Activated CD8-positive, alpha-beta memory T cell treated with anti-CD3 and anti-CD28 coated beads, Interleukin-2, amount 50 U/mL, for 4 hours (primary cell): ENCODE measurements around the gene CTRL.
"Not testable (repeated sequence)": the region's sequence is repeated elsewhere in the genome, so short reads cannot be mapped to it uniquely, and the experiment has no call there.

Experiments used
- DNase-seq: peaks from one replicate; pipeline ENCODE4 v3.0.0-alpha.2; 2020

Gene CTRL

DNA sequence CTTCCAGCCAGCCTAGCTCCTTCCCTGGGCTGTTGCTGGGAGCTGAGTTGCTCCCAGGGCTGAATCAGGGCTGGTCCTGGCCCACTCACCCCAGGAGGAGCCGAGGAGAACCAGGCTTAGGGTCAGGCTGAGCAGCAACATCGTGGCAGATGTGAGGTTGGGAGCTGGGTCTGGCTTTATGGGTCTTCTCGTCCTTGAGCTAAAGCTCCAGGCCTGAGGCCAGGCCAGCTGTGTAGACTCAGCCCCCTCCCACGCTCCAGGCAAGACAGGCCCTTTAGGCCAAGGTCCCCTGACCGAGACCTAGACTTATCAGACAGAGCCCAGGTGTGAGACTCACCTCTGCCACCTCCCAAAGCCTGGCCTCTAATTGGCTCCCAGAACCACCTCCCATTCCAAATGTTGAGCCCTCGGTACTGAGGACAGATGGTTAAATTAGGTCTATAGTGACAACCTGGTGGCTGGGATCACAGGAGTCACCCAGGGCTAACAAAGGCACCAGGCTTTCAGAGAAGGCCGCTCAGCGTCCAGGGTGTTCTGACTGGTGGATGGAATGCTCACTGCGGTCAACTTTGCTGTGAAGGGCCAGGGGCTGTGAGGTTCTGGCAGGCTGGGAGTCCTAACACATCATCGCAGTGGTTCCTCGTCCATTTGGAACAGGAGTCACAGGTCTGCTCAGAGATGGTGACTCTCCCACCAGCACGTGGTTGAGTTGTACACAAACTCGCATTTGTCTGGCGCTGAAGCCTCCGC lies at the start of gene CTRL:
Gene CTRL (minus strand): TSS at position 151 of the 750 bp plus-strand sequence. CDS start 10 bp downstream, at position 141.
- no peak for DNase-seq

DNA sequence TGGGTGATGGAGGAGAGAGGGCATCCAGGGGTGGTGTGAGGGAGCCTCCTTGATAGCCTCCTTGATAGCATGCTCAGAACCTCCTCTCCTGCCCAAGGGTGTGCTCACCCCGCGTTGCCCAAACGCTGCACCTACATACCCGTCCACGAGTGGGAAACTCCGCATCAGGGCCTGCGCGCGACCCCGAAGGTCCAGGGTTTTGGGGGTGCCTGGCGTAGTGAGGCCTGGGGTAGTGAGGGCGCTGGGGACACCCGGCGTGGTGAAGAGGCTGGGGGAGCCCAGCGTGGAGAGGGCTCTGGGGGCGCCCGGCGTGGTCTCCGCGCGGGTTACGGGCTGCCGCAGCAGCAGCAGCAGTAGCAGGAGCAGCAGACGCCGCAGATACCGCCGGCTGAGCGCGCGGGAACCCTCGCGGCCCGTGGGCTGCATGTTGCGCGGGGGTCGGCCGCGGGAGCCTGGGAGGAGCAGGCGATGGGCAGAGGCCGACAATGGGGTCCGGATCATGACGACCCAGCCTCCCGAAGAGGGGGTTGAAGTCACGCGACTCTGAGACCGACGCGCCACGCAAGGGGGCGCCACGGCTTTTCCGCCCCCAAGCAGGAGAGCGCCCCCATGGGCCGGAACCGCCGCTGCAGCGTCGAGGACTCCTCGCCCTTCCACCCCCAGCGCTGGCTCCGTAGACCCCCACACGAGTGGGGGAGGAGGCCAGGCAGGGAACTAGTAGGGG lies 48.5 kb upstream of the CTRL start, which contains the start of gene DPEP3:
Gene DPEP3 (minus strand): TSS at position 545 of the 724 bp plus-strand sequence. CDS start 119 bp downstream, at position 426.
- DNase-seq, result no peak

DNA sequence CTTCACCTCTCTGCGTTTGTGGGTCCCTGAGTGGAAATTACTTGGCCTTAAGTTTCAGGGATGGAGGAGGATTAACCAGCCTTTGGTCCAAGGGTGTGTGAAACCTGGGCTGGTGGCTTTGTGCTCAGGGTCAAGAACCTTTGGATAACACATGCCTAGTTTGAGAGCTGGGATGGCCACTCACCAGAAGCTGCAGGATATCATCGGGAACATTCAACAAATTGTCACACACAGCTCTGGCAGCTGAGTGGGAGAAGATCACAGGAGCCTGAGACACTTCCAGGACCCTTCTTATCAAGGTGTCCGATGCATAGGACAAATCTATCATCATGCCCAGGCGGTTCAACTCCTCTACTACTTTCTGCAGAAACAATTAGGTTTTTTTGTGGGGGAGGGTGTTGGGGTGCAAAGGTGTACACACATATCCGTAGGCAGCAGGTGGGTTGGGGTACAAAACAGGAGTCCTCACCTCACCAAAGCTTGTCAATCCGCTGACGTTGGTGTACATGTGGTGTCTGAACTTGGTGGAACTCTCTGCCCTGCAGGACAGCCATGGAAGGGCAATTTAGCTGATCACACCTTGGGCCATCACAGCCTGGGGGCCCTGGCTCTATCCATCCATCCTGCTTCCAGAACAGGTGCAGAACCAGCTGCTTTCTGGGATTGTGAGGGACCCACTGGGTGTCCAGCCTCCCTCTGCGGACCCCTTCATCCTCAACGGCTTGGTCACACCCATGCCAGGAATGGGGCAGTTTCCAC lies 46.0 kb upstream of the CTRL start:
- no peak for DNase-seq

DNA sequence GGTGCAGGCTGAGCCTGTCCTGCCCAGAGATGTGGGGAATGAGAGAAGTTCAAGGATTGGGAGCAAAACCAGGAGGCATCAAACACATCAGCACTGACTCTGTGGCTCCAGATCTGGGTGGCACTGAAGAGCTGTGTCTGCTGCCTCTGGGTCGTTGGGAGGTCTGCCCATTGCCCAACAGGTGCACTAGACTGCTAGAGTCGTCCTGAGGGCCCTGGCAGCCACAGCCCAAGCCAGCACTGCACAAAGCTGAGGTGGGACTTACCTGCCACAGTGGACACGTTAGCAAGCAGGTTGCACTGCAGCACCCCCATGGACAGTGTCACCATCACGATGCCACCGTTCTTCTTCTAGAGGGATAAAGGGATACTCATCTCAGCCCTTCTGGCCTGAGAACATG lies 45.3 kb upstream of the CTRL start:
- no peak for DNase-seq

DNA sequence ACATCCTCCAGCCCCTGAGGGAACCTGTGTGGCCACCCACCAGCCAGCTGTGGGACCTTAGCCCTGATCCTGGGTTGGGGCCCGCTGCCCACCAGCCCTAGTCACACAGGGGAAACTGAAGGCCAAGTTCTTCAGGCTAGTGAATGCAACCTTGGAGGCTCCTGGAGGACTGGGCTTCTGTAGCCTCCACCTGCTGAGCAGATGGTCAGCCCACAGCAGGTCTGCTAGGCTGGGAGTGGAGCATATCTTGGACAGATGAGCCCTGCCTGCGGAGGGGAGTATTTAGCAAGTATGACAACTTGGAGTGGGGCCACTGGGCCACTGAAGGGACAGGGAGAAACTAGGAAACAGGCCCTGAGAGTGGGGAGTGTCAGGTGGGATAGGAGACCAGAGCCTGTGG lies 44.5 kb upstream of the CTRL start:
- DNase-seq, result no peak

DNA sequence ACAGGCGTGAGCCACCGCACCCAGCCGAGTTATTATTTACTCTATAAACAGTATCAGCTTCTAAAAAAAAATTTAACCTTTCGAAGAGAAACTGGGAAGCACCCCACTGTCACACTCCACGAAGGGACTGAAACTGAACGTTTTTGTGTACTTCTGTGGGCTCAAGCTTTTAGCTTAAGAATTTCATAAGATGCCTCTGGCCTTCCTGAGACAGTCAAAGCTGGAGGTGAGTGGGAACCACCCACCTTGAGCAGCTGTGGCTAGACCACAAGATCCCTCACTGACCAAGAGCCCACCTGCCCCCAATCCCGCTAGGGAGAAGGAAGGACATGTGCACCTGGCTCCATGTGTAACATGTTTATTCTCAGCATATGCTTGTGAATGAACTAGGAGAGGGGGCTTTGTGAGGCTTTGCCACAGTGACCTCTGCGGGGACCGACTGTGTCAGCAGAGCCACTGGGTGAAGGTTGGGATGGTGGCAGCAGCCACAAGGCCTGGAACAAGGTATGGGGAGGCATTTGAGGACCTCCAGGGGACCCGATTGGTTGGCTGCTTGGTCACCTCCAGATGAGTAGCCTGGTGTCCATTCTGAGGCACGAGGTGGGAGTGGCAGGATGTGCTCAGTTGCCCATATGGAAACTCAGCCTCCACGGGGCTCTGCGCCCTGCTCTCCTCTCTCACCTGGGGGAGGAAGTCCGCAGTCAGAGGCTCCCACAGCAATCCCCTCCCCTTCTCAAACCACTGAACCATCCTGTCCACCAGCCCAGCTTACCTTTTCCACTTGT lies 43.9 kb upstream of the CTRL start:
- no peak for DNase-seq

DNA sequence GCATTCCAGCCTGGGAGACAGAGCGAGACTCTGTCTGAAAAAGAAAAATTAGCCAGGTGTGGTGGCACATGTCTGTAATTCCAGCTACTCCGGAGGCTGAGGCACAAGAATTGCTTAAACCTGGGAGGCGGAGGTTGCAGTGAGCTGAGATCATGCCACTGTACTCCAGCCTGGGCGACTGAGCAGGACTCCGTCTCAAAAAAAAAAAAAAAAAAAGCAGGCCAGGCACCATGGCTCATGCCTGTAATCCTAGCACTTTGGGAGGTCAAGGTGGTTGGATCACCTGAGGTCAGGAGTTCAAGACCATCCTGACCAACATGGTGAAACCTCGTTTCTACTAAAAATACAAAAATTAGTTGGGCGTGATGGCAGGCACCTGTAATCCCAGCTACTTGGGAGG lies 40.6 kb upstream of the CTRL start:
- not testable (repeated sequence) for DNase-seq

DNA sequence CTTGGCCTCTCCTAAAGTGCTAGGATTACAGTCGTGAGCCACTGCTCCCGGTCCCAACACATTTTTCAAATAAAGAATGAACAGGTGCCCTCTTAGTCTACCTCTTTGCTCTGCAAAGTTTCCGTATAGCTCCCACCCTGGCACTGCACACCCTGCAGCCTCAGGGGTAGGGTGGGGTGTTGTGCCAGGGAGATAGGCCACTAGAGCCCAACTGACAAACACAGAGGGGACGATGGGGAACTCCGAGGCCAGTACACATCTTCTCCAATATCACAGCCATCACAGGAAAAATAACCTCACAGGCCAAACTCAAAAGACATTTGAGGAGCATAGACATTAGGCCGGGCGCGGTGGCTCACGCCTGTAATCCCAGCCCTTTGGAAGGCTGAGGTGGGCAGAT lies 39.4 kb upstream of the CTRL start:
- DNase-seq, result no peak

DNA sequence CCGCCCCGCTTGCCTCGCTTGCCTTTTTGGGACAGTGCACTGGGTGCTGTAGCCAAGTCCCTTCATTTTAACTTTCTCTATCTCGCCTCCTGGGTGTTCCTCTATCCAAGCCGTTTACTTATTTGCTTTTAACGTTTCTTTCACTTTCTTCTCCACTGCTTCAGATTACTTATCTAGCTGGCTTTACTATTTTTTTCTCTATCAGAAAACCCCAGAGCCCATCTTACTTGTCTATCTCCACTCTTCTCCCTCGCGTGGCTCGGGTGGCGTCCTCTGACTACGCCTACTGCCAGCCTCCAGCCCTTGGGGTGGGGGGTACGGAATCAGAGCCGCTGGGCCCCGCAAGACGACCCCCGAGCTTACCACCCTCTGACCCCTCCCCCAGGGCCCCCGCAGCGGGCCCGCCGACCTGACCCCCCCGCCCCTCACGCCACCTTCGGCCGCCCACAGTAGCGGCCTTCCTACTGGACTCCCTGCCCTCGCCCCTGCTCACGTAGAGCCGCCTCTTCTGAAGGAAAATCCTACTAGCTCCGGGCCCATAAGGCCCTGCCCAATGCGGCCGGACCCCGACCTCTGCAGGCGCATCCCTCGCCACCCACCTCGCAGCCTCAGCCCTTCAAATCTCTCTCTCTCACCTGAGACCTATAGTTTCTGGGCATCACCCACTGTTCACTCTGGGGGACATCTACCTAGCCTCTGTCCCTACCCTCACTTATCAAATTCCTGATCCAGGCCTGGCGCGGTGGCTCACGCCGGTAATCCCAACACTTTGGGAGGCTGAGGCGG lies 37.8 kb upstream of the CTRL start:
- DNase-seq, result no peak

DNA sequence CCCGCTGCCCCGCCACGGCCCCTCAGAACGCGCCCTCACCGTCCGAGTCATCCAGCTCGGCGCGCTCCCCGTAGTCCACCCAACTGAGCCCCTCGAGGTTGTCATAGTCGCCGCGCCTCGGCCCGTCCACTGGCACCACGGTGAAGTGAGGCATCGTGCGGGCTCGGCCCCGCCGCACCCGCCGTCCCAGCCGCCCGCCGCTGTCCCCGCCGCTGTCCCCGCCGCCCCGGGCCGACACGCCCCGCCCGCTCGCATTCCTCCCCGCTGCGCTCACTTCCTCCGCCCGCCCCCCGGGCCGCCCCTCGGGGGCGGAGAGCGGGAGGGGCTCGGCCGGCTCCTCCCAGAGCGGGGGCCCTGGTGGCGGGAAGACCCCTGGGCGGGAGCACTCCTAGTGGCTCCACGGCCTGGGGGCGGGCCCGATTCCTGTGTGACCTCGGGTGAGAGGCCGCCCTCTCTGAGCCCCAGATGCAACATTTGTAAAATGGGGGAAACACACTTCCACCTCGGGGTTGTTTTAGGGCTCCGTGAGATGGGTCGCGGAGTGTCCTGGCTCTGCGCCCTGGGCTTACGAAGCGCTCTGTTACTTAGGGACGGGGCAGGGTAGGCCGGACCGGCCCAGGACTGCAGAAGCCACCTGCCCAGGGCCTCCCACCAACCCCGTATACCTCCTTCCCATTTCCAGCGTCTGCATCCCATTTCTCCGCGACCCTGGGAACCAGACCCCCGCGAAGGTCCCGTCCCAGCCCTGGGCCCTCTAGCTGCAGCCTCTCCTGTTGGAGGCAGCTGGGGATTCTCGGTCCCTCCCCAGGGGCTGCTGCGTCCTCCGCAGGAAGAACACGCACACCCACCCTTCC lies 37.0 kb upstream of the CTRL start, which contains the start of gene SLC12A4:
Gene SLC12A4 (minus strand): TSS at position 238 of the 854 bp plus-strand sequence. CDS start 84 bp downstream, at position 154.
- DNase-seq, result peak; percentile 84

DNA sequence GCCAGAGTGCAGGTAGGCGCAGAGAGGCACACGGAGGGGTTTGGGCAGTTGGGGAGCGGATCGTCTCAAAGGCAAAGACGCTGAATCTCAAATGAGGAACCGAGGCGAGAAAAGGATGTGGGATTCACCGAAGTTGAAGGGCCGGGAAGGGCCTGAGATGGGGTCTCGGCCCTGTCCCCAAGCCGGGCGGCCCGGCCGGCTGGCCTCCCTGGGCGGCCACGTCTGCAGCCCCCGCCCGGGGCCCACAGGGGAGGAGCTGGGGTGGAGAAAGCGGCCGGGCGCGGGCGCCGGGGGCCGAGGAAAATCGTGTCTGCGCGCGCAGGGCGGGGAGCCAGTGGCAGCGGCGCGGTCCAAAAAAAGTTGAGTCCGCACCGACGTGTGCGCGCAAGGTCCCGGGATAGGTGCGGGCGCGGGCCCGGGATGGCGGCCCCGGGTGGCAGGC lies 36.3 kb upstream of the CTRL start:
- DNase-seq, result no peak

DNA sequence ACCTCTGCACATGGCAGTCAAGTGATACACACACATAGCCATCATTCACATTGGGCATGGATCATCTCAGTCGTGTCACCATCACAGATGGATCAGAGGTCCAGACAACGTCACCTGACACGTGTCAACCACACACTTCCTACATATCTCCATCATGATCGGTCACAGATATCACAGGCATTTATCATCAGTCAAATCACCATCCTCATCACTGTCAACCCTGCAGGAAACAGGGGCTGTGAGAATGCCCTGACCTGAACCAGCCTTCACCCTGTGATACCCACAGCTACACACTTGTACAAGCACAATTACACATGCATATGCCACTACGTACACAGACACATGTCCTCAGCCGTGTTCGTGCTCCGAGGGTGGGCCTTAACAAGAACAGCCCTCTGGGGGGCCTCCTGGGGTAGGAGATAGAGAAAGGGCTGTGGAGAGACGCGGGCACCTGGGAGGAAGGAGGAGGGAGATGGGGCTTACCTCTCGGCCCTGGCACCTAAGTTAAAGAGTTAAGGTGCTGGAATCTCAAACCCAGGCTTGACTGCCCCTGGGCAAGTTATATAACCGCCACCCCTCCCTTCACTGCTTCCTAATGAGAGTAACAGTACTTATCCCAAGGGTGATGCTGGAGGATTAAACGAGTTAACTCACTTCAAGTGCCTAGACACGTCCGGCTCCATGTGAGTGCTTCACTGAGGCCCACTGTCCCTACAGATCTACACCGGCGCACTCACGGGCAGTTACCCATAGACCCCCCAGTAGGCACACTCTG lies 35.7 kb upstream of the CTRL start:
- DNase-seq, result no peak

DNA sequence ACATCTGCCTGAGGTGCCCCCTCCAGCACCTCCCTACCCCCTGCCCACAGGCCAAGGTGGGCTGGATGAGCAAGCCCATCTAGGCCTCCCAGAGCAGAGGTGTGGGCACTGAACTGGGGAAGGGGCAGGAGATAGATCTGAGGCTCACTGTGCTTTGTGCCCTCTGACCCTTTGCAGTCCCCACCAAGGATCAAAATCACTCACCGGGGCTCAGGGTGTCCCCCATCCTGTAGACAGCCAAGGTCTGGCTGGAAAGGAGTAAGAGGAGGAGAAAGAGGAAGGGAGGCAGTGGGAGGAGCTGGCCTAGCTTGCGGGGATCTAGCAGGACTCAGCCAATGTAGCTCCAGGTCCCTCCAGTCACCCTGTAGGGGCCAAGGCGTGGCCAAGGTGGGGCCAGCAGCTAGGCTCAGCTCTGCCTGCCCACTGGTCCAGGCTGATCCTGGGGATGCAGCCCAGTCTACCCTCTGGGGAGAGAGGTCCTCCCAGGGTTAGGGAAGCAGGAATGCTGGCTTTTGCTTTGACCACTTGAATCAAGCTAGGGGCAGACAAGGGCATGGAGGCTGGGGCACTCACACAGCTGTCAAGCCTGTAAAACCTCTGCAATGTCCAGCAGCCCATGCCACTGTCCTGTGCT lies 35.0 kb upstream of the CTRL start:
- DNase-seq, result no peak

DNA sequence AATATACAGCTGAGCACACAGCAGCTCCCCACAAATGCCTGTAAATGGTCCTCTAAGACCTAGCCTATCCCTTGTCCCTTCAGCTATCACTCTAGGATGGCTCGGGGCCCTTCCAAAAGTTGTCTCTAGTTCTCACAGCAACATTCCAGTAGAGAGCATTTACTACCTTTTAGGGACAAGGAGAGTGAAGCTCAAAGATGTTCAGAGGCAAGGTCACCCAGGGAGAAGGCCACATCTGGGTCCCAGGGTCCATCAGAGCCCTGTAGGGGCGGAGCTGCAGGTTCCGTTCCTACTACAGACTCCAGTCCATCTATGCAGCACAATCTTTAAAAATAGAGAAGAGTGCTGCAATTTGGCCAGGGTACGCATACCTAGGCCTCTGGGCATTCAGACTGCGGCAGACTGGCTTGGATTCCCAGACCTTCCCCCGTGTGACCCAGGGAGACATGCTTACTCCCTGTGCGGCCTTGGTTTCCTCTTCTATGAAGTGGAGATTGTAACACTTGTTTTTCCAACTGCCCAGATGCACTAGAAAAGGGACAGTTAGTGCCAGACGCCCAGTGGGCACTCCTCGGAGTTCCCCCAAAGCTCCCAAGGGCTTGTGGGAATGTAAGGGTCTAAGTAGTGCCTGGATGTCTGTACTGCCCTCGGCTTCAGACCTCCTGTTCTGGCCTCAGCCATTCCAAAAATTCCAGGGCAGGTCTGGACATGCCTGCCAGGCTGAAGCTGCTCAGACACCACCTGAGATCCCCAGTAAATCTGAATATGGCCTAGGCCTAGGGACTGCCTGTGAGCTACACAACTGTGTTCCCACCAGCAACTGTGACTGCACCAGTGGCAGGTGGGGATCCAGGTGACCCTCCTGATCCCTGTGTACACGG lies 34.2 kb upstream of the CTRL start:
- DNase-seq, result no peak

DNA sequence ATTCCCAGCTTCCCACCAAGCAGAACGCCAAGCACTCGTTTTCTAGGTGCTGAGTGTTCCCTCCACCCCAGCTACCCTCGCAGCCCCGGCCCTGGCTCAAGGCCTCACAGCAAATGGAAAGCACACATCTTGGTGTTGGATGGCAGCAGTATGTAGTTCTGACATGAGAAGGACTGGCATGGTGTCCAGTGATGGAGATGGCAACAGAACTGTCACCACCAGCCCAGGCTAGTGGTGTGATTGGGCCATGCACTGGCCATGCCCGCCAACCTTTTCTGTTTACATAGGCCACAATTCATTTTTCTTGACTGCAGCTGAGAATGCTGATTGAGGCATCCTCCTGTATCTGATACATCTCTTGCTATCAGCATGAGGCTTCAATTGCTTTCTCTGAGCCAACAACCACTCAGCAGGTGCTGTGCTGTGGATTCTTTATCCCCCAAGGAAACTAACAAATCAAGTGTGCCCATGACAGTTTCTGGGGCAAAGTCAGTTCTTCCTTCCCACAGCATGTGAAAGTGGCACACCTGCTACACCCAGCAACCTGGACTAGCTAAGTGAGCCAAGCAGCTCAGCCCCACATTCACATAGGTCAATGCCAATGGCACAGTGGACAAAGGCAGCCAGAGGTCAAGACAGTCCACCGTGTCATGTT lies 32.9 kb upstream of the CTRL start:
- no peak for DNase-seq

DNA sequence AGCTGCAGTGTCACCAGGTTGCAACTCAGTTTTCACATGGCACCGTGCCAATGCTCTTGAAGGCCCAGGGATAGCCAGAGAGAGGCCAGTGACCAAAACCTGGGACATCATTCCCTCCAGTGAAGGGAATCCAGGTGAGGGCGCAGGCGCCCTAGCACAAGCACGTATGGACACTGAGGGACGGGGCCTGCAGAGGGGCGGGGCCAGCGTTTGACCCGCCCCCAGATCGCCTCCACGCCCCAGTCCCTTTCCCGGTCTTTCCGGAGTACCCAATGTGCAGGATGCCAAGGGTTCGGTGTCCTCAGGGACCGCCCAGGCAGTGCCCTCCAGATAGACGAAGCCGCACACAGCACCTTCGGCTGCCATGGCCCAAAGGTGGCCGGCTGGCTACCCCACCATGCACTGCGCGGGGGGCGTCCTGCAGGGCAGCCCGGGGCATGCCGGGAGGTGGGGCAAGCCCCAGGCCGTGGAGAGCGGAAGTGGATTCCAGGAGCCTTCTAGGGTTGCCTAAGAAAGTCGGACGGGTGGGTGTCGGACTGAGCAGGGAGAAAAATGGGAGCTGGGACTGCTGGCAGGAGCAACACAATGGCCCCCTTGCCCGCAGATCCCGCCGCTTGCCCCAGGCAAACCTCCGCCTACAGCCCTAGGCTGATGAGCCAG lies 32.1 kb upstream of the CTRL start:
- DNase-seq, result no peak

DNA sequence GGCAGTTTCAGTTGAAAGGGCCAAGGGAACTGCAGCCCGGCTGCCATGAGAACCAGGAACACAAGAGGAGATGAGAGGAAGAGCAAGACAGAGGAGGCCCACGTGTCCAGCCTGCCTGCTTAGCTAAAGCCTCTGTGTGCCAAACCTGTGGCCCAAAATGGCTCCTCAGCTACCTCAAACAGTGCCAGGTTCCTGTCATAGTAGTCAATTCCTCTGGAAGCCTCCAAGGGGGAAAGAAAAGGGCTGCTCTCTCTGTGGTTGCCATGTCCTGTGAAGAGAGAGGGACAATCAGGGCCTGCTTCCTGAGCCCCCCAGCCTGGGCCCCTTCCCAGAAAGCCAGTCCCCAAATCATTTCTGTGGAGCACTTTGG lies 31.6 kb upstream of the CTRL start:
- no peak for DNase-seq
